NT2/D1 (cell line): ENCODE measurements around the gene COL18A1.

ENCODE experiments used
- YY1 ChIP-seq: IDR thresholded peaks from 2 replicates; pipeline ENCODE4 v1.6.1; 2011; ENCODE audit not compliant: insufficient read length, insufficient read depth
- ZNF274 ChIP-seq: IDR thresholded peaks from 2 replicates; pipeline ENCODE4 v1.6.1; 2011; ENCODE audit warnings: mild to moderate bottlenecking, low read depth, low read length

DNA sequence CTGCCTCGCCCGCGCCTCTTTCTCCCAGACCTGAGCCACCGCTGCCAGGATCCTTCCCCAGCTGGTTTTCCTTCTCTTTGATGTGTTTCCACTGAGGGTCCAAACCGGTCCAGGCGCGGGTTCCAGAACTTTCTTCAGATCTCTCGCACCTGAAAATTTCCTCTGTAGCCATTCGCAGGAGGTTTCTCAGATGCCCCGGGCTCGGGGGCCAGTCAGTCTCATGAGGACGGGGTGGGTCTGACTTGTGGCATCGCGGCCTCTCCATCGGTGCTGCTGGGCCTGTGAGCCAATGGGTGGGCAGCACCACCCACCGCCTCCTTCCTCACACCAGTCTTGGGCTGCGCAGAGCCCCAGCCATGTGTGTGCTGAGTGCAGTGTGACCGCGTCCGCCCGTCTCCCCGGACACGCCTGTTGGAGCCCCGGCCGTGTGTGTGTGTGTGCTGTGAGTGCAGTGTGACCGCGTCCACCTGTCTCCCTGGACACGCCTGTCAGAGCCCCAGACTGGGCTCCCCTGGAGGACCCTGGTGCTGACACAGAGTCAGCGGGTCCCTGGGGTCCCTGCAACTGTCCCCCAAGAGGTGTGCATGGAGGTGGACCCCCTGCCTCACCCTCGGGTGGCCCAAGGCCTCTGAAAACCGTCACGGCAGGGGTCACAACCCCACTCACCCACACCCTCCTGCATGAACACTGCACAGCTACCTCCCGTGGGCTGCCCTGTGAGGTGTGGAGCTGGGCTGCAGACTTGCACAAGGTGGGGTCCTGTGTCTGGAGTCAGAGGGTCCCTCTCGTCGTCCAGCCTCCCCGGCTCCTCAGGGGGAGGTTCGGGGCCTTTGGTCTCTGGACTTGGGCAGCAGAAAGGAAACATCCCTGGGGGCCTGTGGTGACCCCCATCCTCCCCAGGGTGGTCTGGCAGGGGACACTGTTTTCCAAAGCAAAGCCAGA, 20.2 kb downstream of the COL18A1 start:
- TF ChIP-seq ZNF274 (no peak), YY1 (no peak)
